Transverse colon (tissue), 4 donors: ENCODE data around the gene SAMD14. TPM values are rescaled to one million over a fixed set of nuclear protein-coding genes. Genes with fewer than 3 reads are reported as not detected.

Experiments used
- DNase-seq: peaks from one replicate; pipeline ENCODE4 v3.0.0-alpha.2; 2019
- H3K27ac ChIP-seq, 4 donors: fragments of 200-600 bp; sonication (generic); 2 replicates each; pipeline ENCODE4 v1.5.1; 2016 to 2018; ENCODE audit warnings: inconsistent platforms in 4 of 4
- H3K27me3 ChIP-seq: fragments of 200-600 bp; sonication (generic); 2 replicates; pipeline ENCODE4 v1.5.1; 2017; ENCODE audit warnings: inconsistent platforms
- H3K36me3 ChIP-seq, 4 donors: fragments of 200-600 bp; sonication (generic); 2 replicates each; pipeline ENCODE4 v1.5.1; 2017 to 2019; ENCODE audit warnings: inconsistent platforms in 4 of 4
- H3K4me1 ChIP-seq, 4 donors: fragments of 200-600 bp; sonication (generic); 2 replicates each; pipeline ENCODE4 v1.5.1; 2017 to 2020; ENCODE audit warnings: inconsistent platforms in 4 of 4
- H3K4me3 ChIP-seq, 4 donors: fragments of 200-600 bp; sonication (generic); 1 replicate in 1 of 4; 2 replicates in 3 of 4; pipeline versions ENCODE4 v1.5.1 to v1.6.1; 2017 to 2019; ENCODE audit warnings: inconsistent platforms in 4 of 4
- H3K9me3 ChIP-seq, 2 donors: fragments of 200-600 bp; sonication (generic); 2 replicates each; pipeline ENCODE4 v1.5.1; 2017 to 2019; ENCODE audit warnings: inconsistent platforms in 2 of 2
- EP300 ChIP-seq: sonication (generic); formaldehyde crosslinking; IDR thresholded peaks from one replicate; pipeline ENCODE4 v1.6.1; 2017; ENCODE audit warnings: antibody characterized with exemption, low read depth
- POLR2A ChIP-seq: fragments of 450-650 bp; IDR thresholded peaks from one replicate; pipeline ENCODE4 v1.6.1; 2016; ENCODE audit warnings: antibody characterized with exemption, mild to moderate bottlenecking, moderate library complexity
- POLR2AphosphoS5 ChIP-seq, 3 donors: sonication (generic); formaldehyde crosslinking; IDR thresholded peaks; one replicate each; pipeline ENCODE4 v1.6.1; 2016; ENCODE audit warnings: antibody characterized with exemption in 3 of 3
- WGBS, 2 donors: methylation state at CpG; one replicate each; pipeline ENCODE4 v1.1.5; 2018; ENCODE audit warnings: low coverage in 1 of 2; 5-methylcytosine and 5-hydroxymethylcytosine counted together
- in situ Hi-C, 4 donors: fragments of 200-750 bp; cut with MboI; loops; one replicate each; pipeline versions ENCODE4 v1.15.0 to v1.15.1; 2017; ENCODE audit warnings: low sequenced_read_pairs in 3 of 4, low pct_ligation_motif_present in 1 of 4, low pct_unique_long_range_greater_than_20kb in 1 of 4
- intact Hi-C: fragments of 100-400 bp; cut with DNase I; formaldehyde crosslinking; loops from one replicate; pipeline ENCODE4 v1.15.1; 2023; ENCODE audit warnings: low total_unique reads
- total RNA-seq, 4 donors: library from RNA; depleted of rRNA; stranded (reverse); fragments of >200 nt; gene quantifications; one replicate each; pipeline ENCODE4 v1.1.0, GENCODE V29; 2016
- TF ChIP-seq, protein P1 (sequence below), 5 experiments: fragments of 200-600 bp in 3 of 5; fragments of 450-650 bp in 2 of 5; sonication (generic) in 3 of 5; IDR thresholded peaks; 1 replicate in 2 of 5; 2 replicates in 3 of 5; pipeline ENCODE4 v1.5.1; 2016 to 2017; ENCODE audit warnings: antibody characterized with exemption in 5 of 5, inconsistent platforms in 3 of 5, mild to moderate bottlenecking in 2 of 5, moderate library complexity in 1 of 5

SAMD14 gene
- total RNA-seq, 4 donors from 2014 or later, result 0.14 to 1.8 (median 0.32) TPM; not detected in 1

- intact Hi-C loops, result no loop called here
- Histone ChIP-seq H3K4me3 (no peak overlapping the region), H3K4me1 (peaks cover 0 to 26% (median 14%) of the 10 kb centered on the region in 4 donors), H3K36me3 (no peaks in the 10 kb centered on the region), H3K27ac (peak overlapping the region in 1 of 4 donors; percentile 79), H3K9me3 (no peaks in the 10 kb centered on the region), H3K27me3 (no peaks in the 10 kb centered on the region)
- no peak for TF ChIP-seq POLR2A
- TF ChIP-seq POLR2AphosphoS5 (IDR thresholded peaks at IDR 0.05), result no peak
- TF ChIP-seq EP300, result no peak
- TF ChIP-seq, protein P1, sequence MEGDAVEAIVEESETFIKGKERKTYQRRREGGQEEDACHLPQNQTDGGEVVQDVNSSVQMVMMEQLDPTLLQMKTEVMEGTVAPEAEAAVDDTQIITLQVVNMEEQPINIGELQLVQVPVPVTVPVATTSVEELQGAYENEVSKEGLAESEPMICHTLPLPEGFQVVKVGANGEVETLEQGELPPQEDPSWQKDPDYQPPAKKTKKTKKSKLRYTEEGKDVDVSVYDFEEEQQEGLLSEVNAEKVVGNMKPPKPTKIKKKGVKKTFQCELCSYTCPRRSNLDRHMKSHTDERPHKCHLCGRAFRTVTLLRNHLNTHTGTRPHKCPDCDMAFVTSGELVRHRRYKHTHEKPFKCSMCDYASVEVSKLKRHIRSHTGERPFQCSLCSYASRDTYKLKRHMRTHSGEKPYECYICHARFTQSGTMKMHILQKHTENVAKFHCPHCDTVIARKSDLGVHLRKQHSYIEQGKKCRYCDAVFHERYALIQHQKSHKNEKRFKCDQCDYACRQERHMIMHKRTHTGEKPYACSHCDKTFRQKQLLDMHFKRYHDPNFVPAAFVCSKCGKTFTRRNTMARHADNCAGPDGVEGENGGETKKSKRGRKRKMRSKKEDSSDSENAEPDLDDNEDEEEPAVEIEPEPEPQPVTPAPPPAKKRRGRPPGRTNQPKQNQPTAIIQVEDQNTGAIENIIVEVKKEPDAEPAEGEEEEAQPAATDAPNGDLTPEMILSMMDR (IDR thresholded peaks at IDR 0.05), result no peak
- WGBS, 2 donors, result 83 to 87% methylated on average over 5 to 9 of the region's 9 CpGs
- no peak for DNase-seq
- in situ Hi-C loops, result no loop called here
Observed at GRCh38 chr17:50165066-50165465, 35.1 kb upstream of the SAMD14 start.

DNA sequence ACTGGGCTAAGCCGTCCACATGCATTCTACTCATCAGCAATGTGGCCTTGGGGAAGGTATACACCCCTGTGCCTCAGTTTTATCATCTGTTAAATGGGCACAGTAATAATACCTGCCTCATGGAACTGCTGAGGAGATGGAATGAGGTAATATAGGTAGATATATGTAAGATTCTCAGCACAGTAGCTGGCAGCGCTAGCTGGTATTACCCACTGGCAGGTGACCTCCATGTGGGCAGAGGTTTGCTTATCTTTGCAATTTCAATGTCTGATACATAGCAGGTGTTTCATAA lies 34.7 kb upstream of the SAMD14 start:
- in situ Hi-C loops, result no loop called here
- no peaks in the 10 kb centered on the region for H3K27me3 ChIP-seq
- intact Hi-C loops, result no loop called here
- WGBS, 2 donors, result 97% methylated on average over 2 of the region's 2 CpGs; no CpG with 5 or more reads in 1 of the 2 donors
- H3K36me3 ChIP-seq, result no peaks in the 10 kb centered on the region
- TF ChIP-seq EP300, result no peak
- H3K27ac ChIP-seq, result no peak overlapping the region
- H3K4me1 ChIP-seq, result peaks cover 0 to 26% (median 14%) of the 10 kb centered on the region in 4 donors
- H3K4me3 ChIP-seq, result no peak overlapping the region
- H3K9me3 ChIP-seq, result no peaks in the 10 kb centered on the region
- no peak for DNase-seq

GRCh38 chr17:50163843-50164696 lies 34.1 kb upstream of the SAMD14 start:
- intact Hi-C loops, result no loop called here
- Histone ChIP-seq H3K27me3 (no peaks in the 10 kb centered on the region), H3K4me1 (peaks cover 0 to 24% (median 14%) of the 10 kb centered on the region in 4 donors), H3K4me3 (no peak overlapping the region), H3K36me3 (no peaks in the 10 kb centered on the region), H3K9me3 (no peaks in the 10 kb centered on the region), H3K27ac (no peak overlapping the region)
- TF ChIP-seq POLR2A (no peak), EP300 (no peak), POLR2AphosphoS5 (IDR thresholded peaks at IDR 0.05) (no peak)
- TF ChIP-seq, protein P1 (IDR thresholded peaks at IDR 0.05), result no peak
- 20 to 78% methylated on average over 1 to 11 of the region's 11 CpGs for WGBS, 2 donors
- DNase-seq, result no peak
- in situ Hi-C loops, result no loop called here

DNA sequence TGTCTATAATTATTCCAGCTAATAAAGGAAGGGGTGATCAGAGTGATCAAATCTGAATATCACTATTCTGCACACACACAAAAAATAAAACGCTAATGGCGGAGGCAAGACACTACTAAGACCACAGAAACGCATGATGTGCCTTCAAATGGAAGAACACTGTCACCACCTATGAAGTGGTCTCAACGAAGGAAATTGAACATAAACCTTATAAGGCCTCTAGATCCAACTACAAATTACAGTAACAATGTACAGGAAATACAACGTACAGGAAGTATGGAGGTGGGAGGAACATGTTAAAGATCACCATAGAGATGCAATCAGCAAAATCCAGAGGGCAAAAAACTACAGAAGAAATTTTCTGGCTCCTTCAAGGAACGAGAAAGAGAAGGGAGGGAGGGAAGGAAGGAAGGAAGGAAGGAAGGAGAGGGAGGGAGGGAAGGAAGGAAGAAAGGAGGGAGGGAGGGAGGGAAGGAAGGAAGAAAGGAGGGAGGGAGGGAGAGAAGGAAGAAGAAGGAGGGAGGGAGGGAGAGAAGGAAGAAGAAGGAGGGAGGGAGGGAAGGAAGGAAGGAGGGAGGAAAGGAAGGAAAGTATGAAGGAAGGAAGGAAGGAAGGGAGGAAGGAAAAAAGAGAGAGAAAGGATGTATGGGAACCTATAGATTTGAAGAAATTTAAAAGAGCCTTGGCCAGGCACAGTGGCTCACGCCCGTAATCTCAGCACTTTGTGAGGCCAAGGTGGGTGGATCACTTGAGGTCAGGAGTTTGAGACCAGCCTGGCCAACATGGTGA lies 32.7 kb upstream of the SAMD14 start:
- in situ Hi-C loops (no loop called here), intact Hi-C loops (no loop called here)
- no peak for DNase-seq
- no peaks in the 10 kb centered on the region for H3K27me3 ChIP-seq
- H3K4me3 ChIP-seq, result no peak overlapping the region
- peaks cover 0 to 19% (median 12%) of the 10 kb centered on the region in 4 donors for H3K4me1 ChIP-seq
- no peaks in the 10 kb centered on the region for H3K9me3 ChIP-seq
- no peaks in the 10 kb centered on the region for H3K36me3 ChIP-seq
- 64 to 74% methylated on average over 4 to 8 of the region's 8 CpGs for WGBS, 2 donors
- TF ChIP-seq EP300 (no peak), POLR2A (no peak), POLR2AphosphoS5 (IDR thresholded peaks at IDR 0.05) (no peak)
- TF ChIP-seq, protein P1 (IDR thresholded peaks at IDR 0.05), result no peak
- no peak overlapping the region for H3K27ac ChIP-seq
